Psoas muscle (tissue), 8 donors: ENCODE measurements around the gene ATP6V1G1. TPM values are rescaled to one million over a fixed set of nuclear protein-coding genes. Genes with fewer than 3 reads are reported as not detected.
"Not testable (repeated sequence)": the region's sequence is repeated elsewhere in the genome, so short reads cannot be mapped to it uniquely, and the experiment has no call there.

Experiments used
- ATAC-seq, 4 donors: fragments of 200-7000 bp; cut with Tn5 transposase; one replicate each; pipeline ENCODE4 v1.9.1; 2020; ENCODE audit warnings: moderate library complexity in 3 of 4, mild to moderate bottlenecking in 2 of 4
- DNase-seq, 2 donors: peaks; one replicate each; pipeline ENCODE4 v3.0.0-alpha.2; 2020
- H3K27ac ChIP-seq: fragments of 200-600 bp; one replicate; pipeline ENCODE4 v1.8.0; 2022
- H3K27me3 ChIP-seq, 3 donors: fragments of 200-600 bp in 1 of 3; one replicate each; pipeline versions ENCODE4 v1.6.1 to v1.8.0; 2013 to 2022; ENCODE audit warnings: low read length in 2 of 3, mild to moderate bottlenecking in 2 of 3, moderate library complexity in 1 of 3; ENCODE audit not compliant: insufficient read depth in 3 of 3
- H3K36me3 ChIP-seq, 2 donors: fragments of 200-600 bp in 1 of 2; one replicate each; pipeline versions ENCODE4 v1.6.1 to v1.8.0; 2013 to 2022; ENCODE audit warnings: low read depth in 1 of 2, mild to moderate bottlenecking in 1 of 2, moderate library complexity in 1 of 2; ENCODE audit not compliant: insufficient read depth in 1 of 2
- H3K4me1 ChIP-seq: fragments of 200-600 bp; one replicate; pipeline ENCODE4 v1.8.0; 2022
- H3K4me3 ChIP-seq: fragments of 200-600 bp; one replicate; pipeline ENCODE4 v1.8.0; 2022; ENCODE audit warnings: mild to moderate bottlenecking
- H3K9me3 ChIP-seq: fragments of 200-600 bp; one replicate; pipeline ENCODE4 v1.8.0; 2022
- WGBS, 3 donors: extraction: QIAGEN DNeasy Blood & Tissue Kit; methylation state at CpG; one replicate each; pipeline versions ENCODE4 v1.1.6 to v1.1.7; 2013; 5-methylcytosine and 5-hydroxymethylcytosine counted together
- intact Hi-C, 2 donors: fragments of 100-400 bp; cut with DNase I; formaldehyde crosslinking; loops; one replicate each; pipeline versions ENCODE4 v1.11.0 to v1.14.2; 2022
- polyA plus RNA-seq, 3 donors: library from polyadenylated mRNA; stranded (reverse); fragments of 200-250 nt; gene quantifications; one replicate each; pipeline ENCODE4 v1.2.3, GENCODE V29; 2013
- total RNA-seq, 4 donors: library from RNA; stranded (reverse); fragmentation: NEBNext Ultra II Directional in 2 of 4; extraction: Animal tissue kit (Norgen Biotek cat#: 25700) in 2 of 4; gene quantifications; one replicate each; pipeline versions ENCODE4 v1.2.1 to v1.2.4, GENCODE V29; 2021 to 2023
- TF ChIP-seq, protein P1 (sequence below): fragments of 200-600 bp; IDR thresholded peaks from one replicate; pipeline ENCODE4 v1.8.0; 2022; ENCODE audit warnings: antibody characterized with exemption
- donor health status: healthy with polysubstance abuse.
- donor health status: DM: no; HTN: no; CAD: no; lungs with moderate emphysema.
- donor health status: Bipolar disorder and iron deficiency.
- donor health status: healthy.
- donor health status: DM: yes; HTN: yes; CAD: no.
- donor health status: DM: no; HTN: no; CAD: no.
- donor health status: DM: no; HTN: no; CAD: no.
- donor health status: DM: yes; HTN: yes; CAD: no.

The ATP6V1G1 gene
- total and polyA plus RNA-seq, 7 donors, result 60.9 to 132 (median 98.8) TPM

- Histone ChIP-seq H3K27ac (peak overlapping the region; percentile 84), H3K36me3 (peaks cover 6 to 41% of the 10 kb centered on the region in 2 donors), H3K4me3 (peak overlapping the region; percentile 91), H3K4me1 (peaks cover 44% of the 10 kb centered on the region), H3K9me3 (no peaks in the 10 kb centered on the region), H3K27me3 (no peaks in the 10 kb centered on the region)
- no peak for DNase-seq
- WGBS, 3 donors, result 26 to 44% (median 35%) methylated on average over 5 of the region's 5 CpGs
- peak; percentile 40 to 71 (median 56) for ATAC-seq
- intact Hi-C loops, result no loop called here
- TF ChIP-seq, protein P1, sequence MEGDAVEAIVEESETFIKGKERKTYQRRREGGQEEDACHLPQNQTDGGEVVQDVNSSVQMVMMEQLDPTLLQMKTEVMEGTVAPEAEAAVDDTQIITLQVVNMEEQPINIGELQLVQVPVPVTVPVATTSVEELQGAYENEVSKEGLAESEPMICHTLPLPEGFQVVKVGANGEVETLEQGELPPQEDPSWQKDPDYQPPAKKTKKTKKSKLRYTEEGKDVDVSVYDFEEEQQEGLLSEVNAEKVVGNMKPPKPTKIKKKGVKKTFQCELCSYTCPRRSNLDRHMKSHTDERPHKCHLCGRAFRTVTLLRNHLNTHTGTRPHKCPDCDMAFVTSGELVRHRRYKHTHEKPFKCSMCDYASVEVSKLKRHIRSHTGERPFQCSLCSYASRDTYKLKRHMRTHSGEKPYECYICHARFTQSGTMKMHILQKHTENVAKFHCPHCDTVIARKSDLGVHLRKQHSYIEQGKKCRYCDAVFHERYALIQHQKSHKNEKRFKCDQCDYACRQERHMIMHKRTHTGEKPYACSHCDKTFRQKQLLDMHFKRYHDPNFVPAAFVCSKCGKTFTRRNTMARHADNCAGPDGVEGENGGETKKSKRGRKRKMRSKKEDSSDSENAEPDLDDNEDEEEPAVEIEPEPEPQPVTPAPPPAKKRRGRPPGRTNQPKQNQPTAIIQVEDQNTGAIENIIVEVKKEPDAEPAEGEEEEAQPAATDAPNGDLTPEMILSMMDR, result no peak
These were observed 3.8 kb downstream of the ATP6V1G1 start for GRCh38 chr9:114591291-114591787.

DNA sequence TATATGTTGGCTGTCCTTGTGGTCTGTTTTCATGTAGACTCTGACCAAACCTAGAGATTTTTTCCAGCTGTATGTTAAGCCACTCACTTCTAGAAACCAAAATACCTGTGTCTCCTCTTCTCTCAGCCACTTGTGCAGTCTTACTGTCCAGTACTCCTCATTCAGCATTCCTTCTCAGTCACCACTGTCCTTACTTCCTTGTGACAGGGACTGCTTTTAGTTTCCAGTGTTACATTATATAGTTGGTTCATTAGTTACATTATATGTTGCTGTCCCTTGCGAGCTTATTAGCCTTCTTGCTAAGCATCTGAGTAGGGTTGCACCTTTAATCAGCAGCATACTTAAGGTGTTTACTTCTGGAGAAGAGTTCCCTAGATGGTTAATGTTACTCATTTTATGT lies 4.3 kb downstream of the ATP6V1G1 start:
- Histone ChIP-seq H3K27me3 (no peaks in the 10 kb centered on the region), H3K27ac (peak overlapping the region; percentile 84), H3K4me1 (peaks cover 44% of the 10 kb centered on the region), H3K4me3 (peak overlapping the region; percentile 91), H3K36me3 (peaks cover 6 to 46% of the 10 kb centered on the region in 2 donors), H3K9me3 (no peaks in the 10 kb centered on the region)
- TF ChIP-seq, protein P1, result no peak
- ATAC-seq (no peak), DNase-seq (no peak)
- WGBS, 3 donors, result 54 to 62% (median 58%) methylated on average over 1 of the region's 1 CpG
- intact Hi-C loops, result no loop called here

DNA sequence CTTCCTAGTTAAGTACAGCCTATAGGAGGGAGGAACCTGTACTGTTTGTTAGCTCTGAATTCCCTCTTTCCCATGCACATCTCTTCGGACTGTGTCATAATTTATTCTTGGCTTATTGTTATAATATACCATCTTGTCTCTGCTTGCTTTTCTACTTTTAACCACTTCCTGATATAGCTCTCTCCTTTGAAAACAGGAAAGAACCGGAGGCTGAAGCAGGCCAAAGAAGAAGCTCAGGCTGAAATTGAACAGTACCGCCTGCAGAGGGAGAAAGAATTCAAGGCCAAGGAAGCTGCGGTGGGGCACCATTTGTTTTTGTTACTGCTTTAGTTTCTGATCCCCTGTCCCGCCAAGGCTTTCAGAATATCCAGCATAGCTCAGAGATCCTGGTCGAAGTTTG lies 4.8 kb downstream of the ATP6V1G1 start:
- H3K36me3 ChIP-seq, result peaks cover 6 to 49% of the 10 kb centered on the region in 2 donors
- TF ChIP-seq, protein P1, result peak; percentile 29
- peak overlapping the region; percentile 31 for H3K4me3 ChIP-seq
- peak; percentile 7 to 45 (median 30) for ATAC-seq
- H3K9me3 ChIP-seq, result no peaks in the 10 kb centered on the region
- no peaks in the 10 kb centered on the region for H3K27me3 ChIP-seq
- no peak for DNase-seq
- H3K4me1 ChIP-seq, result peaks cover 44% of the 10 kb centered on the region
- 37 to 39% (median 38%) methylated on average over 6 of the region's 6 CpGs for WGBS, 3 donors
- intact Hi-C loops, result no loop called here
- H3K27ac ChIP-seq, result peak overlapping the region; percentile 84

- H3K27ac ChIP-seq, result no peak overlapping the region
- TF ChIP-seq, protein P1, result no peak
- no peaks in the 10 kb centered on the region for H3K9me3 ChIP-seq
- WGBS, 3 donors, result 97 to 98% (median 98%) methylated on average over 15 to 17 of the region's 17 CpGs
- peaks cover 6 to 67% of the 10 kb centered on the region in 2 donors for H3K36me3 ChIP-seq
- H3K4me3 ChIP-seq, result no peak overlapping the region
- no peaks in the 10 kb centered on the region for H3K27me3 ChIP-seq
- DNase-seq, result no peak
- H3K4me1 ChIP-seq, result peaks cover 42% of the 10 kb centered on the region
- no peak for ATAC-seq
- intact Hi-C loops, result no loop called here
These were observed 6.6 kb downstream of the ATP6V1G1 start for GRCh38 chr9:114594136-114594535.

DNA sequence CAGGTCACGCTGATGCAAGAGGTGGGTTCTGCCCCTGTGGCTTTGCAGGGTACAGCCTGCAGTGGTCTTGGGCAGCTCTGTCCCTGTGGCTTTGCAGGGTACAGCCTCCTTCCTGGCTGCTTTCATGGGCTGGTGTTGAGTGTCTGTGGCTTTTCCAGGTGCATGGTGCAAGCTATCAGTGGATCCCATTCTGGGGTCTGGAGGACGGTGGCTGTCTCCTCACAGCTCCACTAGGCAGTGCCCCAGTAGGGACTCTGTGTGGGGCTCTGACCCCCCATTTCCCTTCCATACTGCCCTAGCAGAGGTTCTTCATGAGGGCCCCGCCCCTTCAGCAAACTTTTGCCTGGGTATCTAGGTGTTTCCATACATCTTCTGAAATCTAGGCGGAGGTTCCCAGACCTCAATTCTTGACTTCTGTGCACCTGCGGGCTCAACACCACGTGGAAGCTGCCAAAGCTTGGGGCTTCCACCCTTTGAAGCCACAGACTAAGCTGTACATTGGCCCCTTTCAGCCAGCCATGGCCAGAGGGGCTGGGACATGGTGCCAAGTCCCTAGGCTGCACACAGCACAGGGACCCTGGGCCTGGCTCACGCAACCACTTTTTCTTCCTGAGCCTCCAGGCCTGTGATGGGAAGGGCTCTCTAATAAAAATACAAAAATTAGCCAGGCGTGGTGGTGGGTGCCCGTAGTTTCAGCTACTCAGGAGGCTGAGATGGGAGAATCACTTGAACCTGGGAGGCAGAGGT lies 13.1 kb downstream of the ATP6V1G1 start:
- H3K9me3 ChIP-seq, H3K27ac ChIP-seq, intact Hi-C loops, DNase-seq, H3K27me3 ChIP-seq, H3K4me3 ChIP-seq, H3K4me1 ChIP-seq: not testable (repeated sequence)
- 97 to 99% (median 98%) methylated on average over 9 of the region's 9 CpGs for WGBS, 3 donors
- ATAC-seq, result peak in 1 of 4 donors; percentile 12
- H3K36me3 ChIP-seq, result peaks cover 0 to 46% of the 10 kb centered on the region in 2 donors

DNA sequence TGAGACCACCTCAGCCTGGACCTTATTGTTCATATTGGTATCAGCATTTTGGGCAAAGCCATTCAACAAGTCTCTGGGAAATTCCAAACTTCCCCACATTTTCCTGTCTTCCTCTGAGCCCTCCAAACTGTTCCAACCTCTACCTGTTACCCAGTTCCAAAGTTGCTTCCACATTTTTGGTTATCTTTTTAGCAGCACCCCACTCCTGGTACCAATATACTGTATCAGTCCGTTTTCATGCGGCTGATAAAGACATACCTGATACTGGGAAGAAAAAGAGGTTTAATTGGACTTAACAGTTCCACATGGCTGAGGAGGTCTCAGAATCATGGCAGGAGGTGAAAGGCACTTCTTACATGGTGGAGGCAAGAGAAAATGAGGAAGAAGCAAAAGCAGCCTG lies 14.2 kb downstream of the ATP6V1G1 start:
- intact Hi-C loops, result not testable (repeated sequence)
- H3K36me3 ChIP-seq, result peaks cover 0 to 35% of the 10 kb centered on the region in 2 donors

More for the DNA sequence above, 14.2 kb downstream of the ATP6V1G1 start:
- 91 to 98% (median 94%) methylated on average over 2 of the region's 2 CpGs for WGBS, 3 donors
- not testable (repeated sequence) for H3K9me3 ChIP-seq, H3K4me1 ChIP-seq, H3K27ac ChIP-seq, H3K27me3 ChIP-seq, ATAC-seq, H3K4me3 ChIP-seq, DNase-seq
